HG03460 (cell line): ENCODE measurements around the gene KCNN4.

Experiments used
- ATAC-seq: cut with Tn5 transposase; IDR thresholded peaks from one replicate; pipeline ENCODE4 v1.9.1; 2021; ENCODE audit not compliant: unreplicated experiment

KCNN4 gene

GRCh38 chr19:43799502-43800142, 18.8 kb upstream of the KCNN4 start:
- ATAC-seq = no peak

- no peak for ATAC-seq
Measured at GRCh38 chr19:43798546-43799409, 18.0 kb upstream of the KCNN4 start.

- no peak for ATAC-seq
Measured at GRCh38 chr19:43798026-43798545, 17.3 kb upstream of the KCNN4 start.

- ATAC-seq = no peak
Measured at GRCh38 chr19:43797556-43797955, 16.8 kb upstream of the KCNN4 start.

GRCh38 chr19:43797118-43797517, 16.3 kb upstream of the KCNN4 start:
- ATAC-seq = no peak

- ATAC-seq = no peak
Measured at GRCh38 chr19:43790587-43790986, 9.8 kb upstream of the KCNN4 start.

GRCh38 chr19:43789029-43789428, 8.3 kb upstream of the KCNN4 start:
- ATAC-seq = no peak

GRCh38 chr19:43786665-43787064, 5.9 kb upstream of the KCNN4 start:
- no peak for ATAC-seq

- no peak for ATAC-seq
Measured at GRCh38 chr19:43784981-43785808, 4.4 kb upstream of the KCNN4 start.

- ATAC-seq = no peak
Measured at GRCh38 chr19:43784241-43784980, 3.6 kb upstream of the KCNN4 start.

GRCh38 chr19:43783636-43784035, 2.9 kb upstream of the KCNN4 start:
- ATAC-seq = no peak

GRCh38 chr19:43782689-43783231, 2.0 kb upstream of the KCNN4 start:
- no peak for ATAC-seq

- ATAC-seq = no peak
Measured at GRCh38 chr19:43782311-43782660, 1.5 kb upstream of the KCNN4 start.

GRCh38 chr19:43781630-43782310, 997 bp upstream of the KCNN4 start:
- ATAC-seq = no peak

- no peak for ATAC-seq
Measured at GRCh38 chr19:43779820-43780219, 953 bp downstream of the KCNN4 start.

- no peak for ATAC-seq
Measured at GRCh38 chr19:43779147-43779819, 1.5 kb downstream of the KCNN4 start.

GRCh38 chr19:43778651-43779050, 2.1 kb downstream of the KCNN4 start:
- no peak for ATAC-seq

- no peak for ATAC-seq
Measured at GRCh38 chr19:43777163-43777695, 3.5 kb downstream of the KCNN4 start.

GRCh38 chr19:43776286-43776685, 4.5 kb downstream of the KCNN4 start:
- ATAC-seq = no peak
